Measurements from ENCODE around the gene H2AZ1. TPM values are rescaled to one million over a fixed set of nuclear protein-coding genes. Genes with fewer than 3 reads are reported as not detected.

H2AZ1 gene
- total RNA-seq, 1 donor from 2014 or later: 386 TPM

GRCh38 chr4:99917575-99917974 is 32.5 kb downstream of the H2AZ1 start:
- Mint-ChIP-seq H3K4me1 (ENCODE audit: unreplicated experiment) (no peaks in the 10 kb centered on the region), H3K36me3 (peaks cover 45% of the 10 kb centered on the region), H3K4me3 (no peak overlapping the region), H3K9me3 (peaks cover 10% of the 10 kb centered on the region), H3K27me3 (no peaks in the 10 kb centered on the region), H3K27ac (no peak overlapping the region)
- no peak for TF ChIP-seq CTCF (conservative IDR thresholded peaks at IDR 0.05)
- no peak for DNase-seq (ENCODE audit: extremely low spot score, unreplicated experiment)

GRCh38 chr4:99915449-99915848 is 34.6 kb downstream of the H2AZ1 start:
- Mint-ChIP-seq H3K9me3 (peaks cover 10% of the 10 kb centered on the region), H3K4me1 (ENCODE audit: unreplicated experiment) (no peaks in the 10 kb centered on the region), H3K36me3 (peaks cover 48% of the 10 kb centered on the region), H3K4me3 (no peak overlapping the region), H3K27ac (no peak overlapping the region), H3K27me3 (no peaks in the 10 kb centered on the region)
- no peak for TF ChIP-seq CTCF (conservative IDR thresholded peaks at IDR 0.05)
- no peak for DNase-seq (ENCODE audit: extremely low spot score, unreplicated experiment)

Other genes with a start within 250 kb of the H2AZ1 start
- gene DAPP1, start 133.4 kb downstream of the H2AZ1 start, total RNA-seq (ENCODE audit: low replicate concordance): 10.6 and 41.8 TPM in 2 replicates
- 47.1 and 54.0 TPM in 2 replicates for gene LAMTOR3, start 55.8 kb downstream of the H2AZ1 start, total RNA-seq (ENCODE audit: low replicate concordance)
- gene DNAJB14, start 3.7 kb downstream of the H2AZ1 start, total RNA-seq (ENCODE audit: low replicate concordance): 39.8 and 43.5 TPM in 2 replicates
- gene DDIT4L, start 240.2 kb upstream of the H2AZ1 start, total RNA-seq (ENCODE audit: low replicate concordance): 5.7 and 6.7 TPM in 2 replicates